CD4-positive, alpha-beta T cell treated with Interleukin-6 at 100 ng/mL for 8 hours (primary cell): ENCODE results near the gene EFCAB5.
"Not testable (repeated sequence)": the region's sequence is repeated elsewhere in the genome, so short reads cannot be mapped to it uniquely, and the experiment has no call there.

ENCODE experiments used
- DNase-seq: peaks from one replicate; pipeline ENCODE4 v3.0.0-alpha.2; 2020; ENCODE audit warnings: mixed read lengths, low spot score

The EFCAB5 gene

DNA sequence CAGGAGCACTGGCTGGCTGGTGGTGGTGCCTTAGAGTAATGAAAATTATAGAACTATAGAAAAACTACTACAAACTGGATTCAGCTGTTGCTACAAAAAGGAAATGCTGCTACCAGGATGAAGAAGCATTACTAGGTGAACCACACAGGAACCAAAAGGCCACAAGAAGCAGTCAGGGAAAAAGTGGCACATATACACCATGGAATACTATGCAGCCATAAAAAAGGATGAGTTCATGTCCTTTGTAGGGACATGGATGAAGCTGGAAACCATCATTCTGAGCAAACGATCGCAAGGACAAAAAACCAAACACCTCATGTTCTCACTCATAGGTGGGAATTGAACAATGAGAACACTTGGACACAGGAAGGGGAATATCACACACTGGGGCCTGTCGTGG, 5.5 kb upstream of the EFCAB5 start:
- not testable (repeated sequence) for DNase-seq

GRCh38 chr17:29936724-29937123, 4.7 kb upstream of the EFCAB5 start:
- no peak for DNase-seq

GRCh38 chr17:29945281-29945680, 3.8 kb downstream of the EFCAB5 start:
- no peak for DNase-seq

- DNase-seq, result no peak
These were observed 7.2 kb downstream of the EFCAB5 start for GRCh38 chr17:29948448-29949215.

- DNase-seq, result no peak
These were observed 8.3 kb downstream of the EFCAB5 start for GRCh38 chr17:29949696-29950095.

- DNase-seq, result no peak
These were observed 13.0 kb downstream of the EFCAB5 start for GRCh38 chr17:29954405-29954804.

- DNase-seq, result no peak
These were observed 14.8 kb downstream of the EFCAB5 start for GRCh38 chr17:29956225-29956624.

- not testable (repeated sequence) for DNase-seq
These were observed 16.1 kb downstream of the EFCAB5 start for GRCh38 chr17:29957488-29957887.

DNA sequence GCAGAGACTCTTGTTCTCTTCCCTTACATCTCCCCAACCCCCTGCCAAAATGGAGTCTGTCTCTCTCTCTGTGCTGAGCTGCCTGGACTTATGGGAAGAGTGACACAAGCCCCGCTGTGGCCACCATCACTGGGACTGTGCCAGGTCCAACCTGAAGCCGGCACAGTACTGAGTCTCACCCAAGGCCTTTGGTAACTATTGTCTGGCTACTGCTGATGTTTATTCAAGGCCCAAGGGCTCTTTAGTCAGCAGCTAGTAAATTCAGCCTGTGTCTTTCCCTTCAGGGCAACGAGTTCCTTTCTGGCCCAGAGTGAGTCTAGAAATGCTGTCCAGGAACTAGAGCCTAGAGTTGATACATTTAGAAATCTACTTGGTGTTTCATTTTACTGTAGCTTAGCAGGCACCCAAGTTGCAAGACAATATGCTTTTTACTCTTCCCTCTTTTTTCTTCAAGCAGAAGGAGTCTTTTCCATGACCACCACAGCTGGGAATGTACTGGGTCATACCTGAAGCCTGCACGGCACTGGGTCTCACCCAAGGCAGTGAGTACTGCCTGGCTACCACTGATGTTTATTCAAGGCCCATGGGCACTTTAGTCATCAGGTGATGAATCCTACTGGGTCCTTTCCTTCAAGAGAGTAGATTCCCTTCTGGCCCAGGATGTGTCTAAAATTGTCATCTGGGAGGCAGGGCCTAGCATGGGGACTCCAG, 17.7 kb downstream of the EFCAB5 start:
- DNase-seq, result no peak

- no peak for DNase-seq
These were observed 18.4 kb downstream of the EFCAB5 start for GRCh38 chr17:29959658-29960337.

GRCh38 chr17:29962656-29963055, 21.2 kb downstream of the EFCAB5 start:
- no peak for DNase-seq

DNA sequence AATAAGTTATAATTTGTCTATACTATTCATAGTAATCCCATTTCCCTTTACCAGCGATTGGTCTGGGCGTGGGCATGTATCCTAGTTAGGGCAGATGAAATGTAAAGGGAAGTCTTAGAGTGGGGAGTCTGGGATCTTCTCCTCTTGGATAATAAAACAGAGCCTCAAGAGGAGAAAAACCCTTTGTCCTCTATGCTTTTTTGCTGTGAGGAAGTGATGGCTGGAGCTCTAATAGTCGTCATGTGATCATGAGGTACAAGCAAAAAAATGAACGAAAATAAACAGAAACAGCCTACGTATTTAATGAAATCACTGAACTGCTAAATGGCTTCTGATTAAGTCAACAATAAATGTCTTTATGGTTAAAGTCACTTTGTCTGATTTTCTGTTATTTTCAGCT, 26.8 kb downstream of the EFCAB5 start:
- no peak for DNase-seq

GRCh38 chr17:29972277-29972676, 30.8 kb downstream of the EFCAB5 start:
- no peak for DNase-seq

GRCh38 chr17:29973005-29973404, 31.6 kb downstream of the EFCAB5 start:
- DNase-seq, result no peak

- DNase-seq, result no peak
These were observed 36.4 kb downstream of the EFCAB5 start for GRCh38 chr17:29977836-29978235.

DNA sequence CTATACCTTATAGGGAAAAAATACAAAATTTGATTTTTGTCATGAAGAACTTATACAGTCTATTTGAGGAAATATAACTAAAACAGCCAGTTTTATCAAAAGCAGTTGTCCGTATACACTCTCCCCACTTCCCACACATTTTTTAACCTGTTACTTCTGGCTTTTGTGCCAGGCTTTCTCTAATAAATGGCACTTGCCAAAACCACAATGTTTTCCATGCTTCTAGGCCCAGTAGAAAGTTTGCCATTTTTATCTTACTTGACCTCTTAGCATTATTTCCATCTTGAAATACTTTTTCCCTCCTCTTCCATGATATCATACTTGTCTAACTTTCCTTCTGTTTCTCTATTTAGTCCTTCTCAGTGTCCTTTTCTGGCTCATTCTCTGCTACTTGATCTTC, 38.8 kb downstream of the EFCAB5 start:
- DNase-seq, result no peak

- no peak for DNase-seq
These were observed 41.7 kb downstream of the EFCAB5 start for GRCh38 chr17:29982991-29983653.

- DNase-seq, result no peak
These were observed 55.0 kb downstream of the EFCAB5 start for GRCh38 chr17:29996458-29996857.

DNA sequence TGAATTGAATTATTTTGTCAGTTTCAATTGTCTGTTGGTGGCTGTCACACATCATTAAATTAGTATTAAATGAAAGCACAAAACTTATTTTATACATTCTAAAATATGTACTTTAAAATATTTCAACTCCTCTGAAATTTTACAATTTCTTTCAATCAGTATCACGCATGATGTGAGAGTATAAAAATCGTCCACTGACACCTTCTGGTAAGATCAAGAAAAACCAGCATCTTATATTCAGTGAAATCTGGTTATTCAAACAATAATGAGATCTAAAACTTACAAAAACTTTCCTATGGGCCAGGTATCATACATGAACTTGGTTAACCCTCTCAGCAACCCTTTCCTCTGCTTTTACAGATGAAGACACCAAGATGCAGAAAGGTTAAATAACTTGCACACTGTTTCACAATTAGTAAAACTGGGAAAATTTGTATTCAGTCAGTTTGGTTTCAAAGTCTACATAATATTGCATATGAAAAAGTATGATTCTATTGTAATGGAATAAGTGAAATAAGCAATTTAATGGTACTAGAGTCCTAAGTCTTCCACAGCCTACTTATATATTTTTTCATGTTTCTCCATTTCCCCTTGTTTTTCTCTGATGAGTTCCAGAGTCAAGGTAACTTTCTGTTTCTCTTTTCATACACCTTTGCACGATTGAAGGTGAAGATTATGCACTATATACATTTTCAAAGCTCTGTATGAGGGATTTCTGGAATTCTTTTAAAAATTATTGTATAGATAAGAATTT, 58.7 kb downstream of the EFCAB5 start:
- no peak for DNase-seq

DNA sequence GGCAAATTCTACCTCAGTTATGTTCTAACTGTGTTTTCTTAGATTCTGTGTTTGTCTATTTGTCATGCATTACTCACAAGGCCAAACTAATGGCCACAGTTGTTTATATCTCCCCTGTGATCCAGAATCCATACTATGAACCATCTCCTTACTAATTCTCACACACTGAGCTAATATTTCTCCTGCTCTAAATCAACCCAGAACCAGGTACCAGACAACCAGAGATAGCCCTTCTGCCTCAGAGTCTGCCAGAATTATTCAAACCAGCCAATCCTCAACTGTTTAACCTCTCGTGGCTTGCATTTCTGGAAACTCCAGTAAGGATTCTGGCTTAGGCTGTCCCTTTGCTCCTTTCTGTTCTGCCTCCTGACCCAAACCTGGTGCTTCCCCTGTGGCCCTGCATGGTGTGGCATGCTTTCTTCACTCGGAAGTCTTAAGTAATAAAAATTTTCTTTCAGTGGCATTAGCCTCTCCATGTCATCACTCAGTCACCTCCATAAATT, 59.4 kb downstream of the EFCAB5 start:
- DNase-seq, result no peak

GRCh38 chr17:30002088-30002487, 60.7 kb downstream of the EFCAB5 start:
- no peak for DNase-seq
